ENCODE data around the gene NPBWR2. TPM values are rescaled to one million over a fixed set of nuclear protein-coding genes. Genes with fewer than 3 reads are reported as not detected.
A peak's percentile ranks its signal among the peaks of the same experiment; 100 is the strongest.

NPBWR2 gene
- total RNA-seq, 2 donors from 2014 or later: not detected

DNA sequence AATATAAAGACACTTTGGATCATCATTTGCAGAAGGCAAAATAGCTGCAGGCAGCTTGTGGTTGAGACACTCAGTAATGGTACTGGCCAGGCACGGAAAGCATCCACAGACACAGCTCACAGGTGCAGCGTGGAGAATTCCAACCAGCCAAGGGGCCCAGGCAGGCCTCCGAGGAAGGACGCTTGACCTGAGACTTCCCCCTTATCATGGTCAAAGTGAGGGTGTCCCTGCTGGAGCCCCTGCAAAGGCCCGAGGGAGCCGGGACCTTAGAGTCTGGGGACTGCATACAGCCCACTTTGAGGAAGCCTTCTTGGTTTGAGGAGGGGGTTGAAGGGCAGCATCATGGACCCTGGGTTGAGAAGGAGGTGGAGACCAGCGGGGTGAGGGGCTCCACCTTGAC is 41.8 kb upstream of the NPBWR2 start:
- Mint-ChIP-seq H3K27ac (no peak overlapping the region), H3K27me3 (peaks cover 5% of the 10 kb centered on the region), H3K4me3 (no peak overlapping the region), H3K4me1 (peaks cover 2% of the 10 kb centered on the region), H3K36me3 (ENCODE audit: low read depth) (peaks cover 3% of the 10 kb centered on the region)
- ATAC-seq: no peak
- H3K9me3 ChIP-seq (ENCODE audit: control insufficient read depth, low read length, poor library complexity, severe bottlenecking): peaks cover 3% of the 10 kb centered on the region
- DNase-seq: peak in 1 of 3 donors; percentile 2

GRCh38 chr20:64148581-64148980 is 41.2 kb upstream of the NPBWR2 start:
- peaks cover 2% of the 10 kb centered on the region for H3K4me1 Mint-ChIP-seq
- peaks cover 3% of the 10 kb centered on the region for H3K36me3 Mint-ChIP-seq (ENCODE audit: low read depth)
- peaks cover 3% of the 10 kb centered on the region for H3K9me3 ChIP-seq (ENCODE audit: control insufficient read depth, low read length, poor library complexity, severe bottlenecking)
- H3K4me3 Mint-ChIP-seq: no peak overlapping the region
- peak in 1 of 3 donors; percentile 1 for DNase-seq
- H3K27me3 Mint-ChIP-seq: peaks cover 5% of the 10 kb centered on the region
- no peak for ATAC-seq
- H3K27ac Mint-ChIP-seq: no peak overlapping the region

DNA sequence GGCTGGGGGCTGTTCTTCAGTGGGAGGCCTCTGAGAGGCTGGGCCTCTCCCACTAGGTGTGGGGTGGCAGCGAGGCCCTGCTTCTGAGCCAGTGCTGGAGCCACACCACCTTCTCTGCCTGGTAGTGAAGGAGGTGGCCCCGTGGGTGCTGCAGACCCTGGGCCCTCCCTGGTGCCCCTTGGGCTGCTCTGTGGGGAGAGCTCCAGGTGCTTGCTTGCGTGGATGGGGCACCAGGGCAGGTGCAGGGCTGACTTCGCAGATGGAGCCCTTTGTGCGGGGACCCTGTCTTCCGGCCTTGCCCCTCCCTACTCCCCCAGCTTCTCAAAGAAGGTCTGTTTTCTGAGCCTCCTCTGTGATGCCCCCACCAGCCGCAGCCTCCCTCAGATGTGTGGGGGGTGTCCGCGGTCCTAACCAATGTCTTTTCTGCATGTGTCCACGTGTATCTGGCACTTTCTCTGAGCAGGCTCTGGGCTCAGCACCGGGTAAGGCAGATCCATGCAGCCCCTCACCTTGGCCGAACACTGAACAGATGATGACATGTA is 39.6 kb upstream of the NPBWR2 start:
- DNase-seq (no peak), ATAC-seq (no peak)
- no peak overlapping the region for H3K27ac Mint-ChIP-seq
- peaks cover 7% of the 10 kb centered on the region for H3K27me3 Mint-ChIP-seq
- H3K4me1 Mint-ChIP-seq: peaks cover 5% of the 10 kb centered on the region
- no peak overlapping the region for H3K4me3 Mint-ChIP-seq
- H3K9me3 ChIP-seq (ENCODE audit: control insufficient read depth, low read length, poor library complexity, severe bottlenecking): peaks cover 3% of the 10 kb centered on the region
- H3K36me3 Mint-ChIP-seq (ENCODE audit: low read depth): no peaks in the 10 kb centered on the region

- no peaks in the 10 kb centered on the region for H3K36me3 Mint-ChIP-seq (ENCODE audit: low read depth)
- H3K27me3 Mint-ChIP-seq: peaks cover 8% of the 10 kb centered on the region
- H3K9me3 ChIP-seq (ENCODE audit: control insufficient read depth, low read length, poor library complexity, severe bottlenecking): peaks cover 3% of the 10 kb centered on the region
- H3K27ac Mint-ChIP-seq: no peak overlapping the region
- DNase-seq: peak in 1 of 3 donors; percentile 1
- H3K4me1 Mint-ChIP-seq: peaks cover 5% of the 10 kb centered on the region
- no peak overlapping the region for H3K4me3 Mint-ChIP-seq
- no peak for ATAC-seq
These were observed 39.1 kb upstream of the NPBWR2 start for GRCh38 chr20:64146301-64146935.

- peaks cover 3% of the 10 kb centered on the region for H3K4me1 Mint-ChIP-seq
- no peak overlapping the region for H3K27ac Mint-ChIP-seq
- H3K4me3 Mint-ChIP-seq: no peak overlapping the region
- H3K27me3 Mint-ChIP-seq: peaks cover 13% of the 10 kb centered on the region
- ATAC-seq (no peak), DNase-seq (peak in 1 of 3 donors; percentile 1)
- H3K36me3 Mint-ChIP-seq (ENCODE audit: low read depth): no peaks in the 10 kb centered on the region
- H3K9me3 ChIP-seq (ENCODE audit: control insufficient read depth, low read length, poor library complexity, severe bottlenecking): peaks cover 3% of the 10 kb centered on the region
These were observed 38.3 kb upstream of the NPBWR2 start for GRCh38 chr20:64145458-64146300.

DNA sequence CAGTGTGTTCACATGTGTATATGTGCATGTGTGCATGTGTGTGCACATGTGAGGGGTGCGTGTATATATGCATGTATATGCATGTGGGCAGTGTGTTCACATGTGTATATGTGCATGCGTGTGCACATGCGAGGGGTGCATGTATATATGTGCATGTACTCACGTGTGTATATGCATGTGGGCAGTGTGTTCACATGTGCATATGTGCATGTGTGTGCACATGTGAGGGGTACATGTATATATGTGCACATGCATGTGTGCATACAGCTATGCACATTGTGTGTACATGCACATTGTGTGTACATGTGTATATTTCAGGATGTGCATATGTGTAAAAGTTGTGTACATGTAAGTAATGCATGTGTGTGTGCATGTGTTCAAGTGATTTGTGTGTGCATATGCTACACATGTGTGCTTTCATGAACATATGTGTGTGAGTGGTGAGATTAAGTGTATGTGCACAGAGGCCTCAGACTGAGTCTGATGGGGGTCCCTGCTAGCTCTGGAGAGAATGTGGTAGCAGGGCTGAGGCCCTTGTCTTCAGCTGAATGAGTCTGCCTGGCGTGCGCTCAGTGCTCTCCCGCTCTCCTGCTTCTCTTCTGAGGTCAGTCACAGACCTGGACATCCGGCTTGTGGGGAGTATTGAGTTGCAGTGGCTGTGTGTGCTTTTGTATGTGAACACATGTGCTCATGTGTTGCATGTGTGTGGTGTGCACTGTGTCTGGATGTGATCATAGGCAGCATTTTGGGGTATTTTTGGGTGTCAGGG is 37.0 kb upstream of the NPBWR2 start:
- peaks cover 19% of the 10 kb centered on the region for H3K27me3 Mint-ChIP-seq
- no peak overlapping the region for H3K4me3 Mint-ChIP-seq
- H3K4me1 Mint-ChIP-seq: peaks cover 3% of the 10 kb centered on the region

GRCh38 chr20:64143018-64143801 is 35.8 kb upstream of the NPBWR2 start:
- H3K9me3 ChIP-seq (ENCODE audit: control insufficient read depth, low read length, poor library complexity, severe bottlenecking): peaks cover 3% of the 10 kb centered on the region
- peak in 1 of 3 donors; percentile 3 for DNase-seq
- Mint-ChIP-seq H3K27me3 (peaks cover 19% of the 10 kb centered on the region), H3K27ac (no peak overlapping the region), H3K4me1 (peaks cover 3% of the 10 kb centered on the region), H3K4me3 (no peak overlapping the region), H3K36me3 (ENCODE audit: low read depth) (no peaks in the 10 kb centered on the region)
- no peak for ATAC-seq

More for the DNA sequence above, 37.0 kb upstream of the NPBWR2 start:
- no peak overlapping the region for H3K27ac Mint-ChIP-seq
- peaks cover 3% of the 10 kb centered on the region for H3K9me3 ChIP-seq (ENCODE audit: control insufficient read depth, low read length, poor library complexity, severe bottlenecking)
- no peaks in the 10 kb centered on the region for H3K36me3 Mint-ChIP-seq (ENCODE audit: low read depth)
- ATAC-seq (no peak), DNase-seq (no peak)

DNA sequence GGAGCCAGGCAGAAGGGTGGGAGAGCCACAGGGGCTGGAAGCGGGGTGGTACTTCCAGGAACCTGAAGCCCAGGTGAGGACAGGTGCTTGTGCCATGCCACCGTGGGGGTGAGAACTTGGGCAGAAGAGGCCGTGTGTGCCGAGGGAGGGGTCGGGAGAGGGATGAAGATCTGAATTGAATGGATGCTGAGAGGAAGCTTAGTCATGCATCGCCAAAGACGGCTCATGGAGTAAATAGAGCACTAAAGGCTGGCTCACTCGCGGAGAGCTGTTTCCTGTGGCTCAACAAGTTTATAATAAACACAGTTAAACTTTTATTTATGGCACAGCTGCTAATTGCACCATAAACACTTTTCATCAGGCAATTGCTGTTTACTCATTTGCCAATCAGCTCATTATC is 35.2 kb upstream of the NPBWR2 start:
- peak in 1 of 3 donors; percentile 1 for DNase-seq
- Mint-ChIP-seq H3K4me1 (peaks cover 3% of the 10 kb centered on the region), H3K27ac (no peak overlapping the region), H3K36me3 (ENCODE audit: low read depth) (no peaks in the 10 kb centered on the region), H3K27me3 (peaks cover 19% of the 10 kb centered on the region), H3K4me3 (no peak overlapping the region)
- peaks cover 3% of the 10 kb centered on the region for H3K9me3 ChIP-seq (ENCODE audit: control insufficient read depth, low read length, poor library complexity, severe bottlenecking)
- no peak for ATAC-seq

GRCh38 chr20:64140956-64141355 is 33.6 kb upstream of the NPBWR2 start:
- Mint-ChIP-seq H3K36me3 (ENCODE audit: low read depth) (no peaks in the 10 kb centered on the region), H3K4me3 (no peak overlapping the region)
- ATAC-seq: no peak

DNA sequence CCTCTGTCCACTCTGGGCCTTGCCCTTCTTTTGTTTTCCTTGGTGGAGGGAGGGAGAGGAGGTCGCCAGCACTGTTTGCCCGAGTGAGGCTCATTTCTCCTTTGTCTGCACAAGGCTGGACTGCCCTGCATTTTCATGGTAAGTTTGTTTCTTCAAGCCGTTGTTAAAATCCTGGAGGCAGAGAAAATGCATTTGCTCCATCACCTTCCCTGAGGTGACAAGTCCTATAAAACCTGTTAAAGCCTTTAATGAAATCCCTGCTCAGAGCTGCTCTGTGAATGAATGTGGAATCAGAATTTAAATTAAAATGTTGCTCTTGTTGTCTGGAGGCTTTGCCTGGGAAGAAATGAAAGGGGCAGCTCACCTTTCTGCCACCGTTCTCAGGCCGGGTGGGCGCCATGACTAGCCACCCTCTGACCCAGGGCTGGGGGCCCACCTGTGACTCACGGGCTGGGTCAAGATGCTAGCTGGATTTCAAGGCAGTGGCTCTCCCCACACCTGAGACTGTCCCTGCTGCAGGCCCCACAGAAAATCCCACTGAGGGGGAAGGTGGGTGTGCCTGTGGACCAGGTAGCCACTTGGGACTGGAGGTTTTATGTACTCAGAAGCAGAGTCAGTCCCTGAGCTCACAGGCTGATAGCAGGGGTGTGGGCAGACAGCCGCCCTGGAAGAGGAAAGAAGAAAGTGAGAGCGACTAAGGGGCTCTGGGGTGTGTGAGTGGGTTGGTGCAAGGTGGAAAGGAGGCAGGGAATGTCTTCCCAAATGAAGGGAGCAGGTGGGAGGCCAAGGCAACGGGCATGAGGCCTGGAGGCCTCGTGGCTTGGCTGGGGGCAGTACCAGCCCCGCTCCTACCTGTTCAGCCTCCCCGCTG is 32.9 kb upstream of the NPBWR2 start:
- Mint-ChIP-seq H3K27me3 (peaks cover 19% of the 10 kb centered on the region), H3K36me3 (ENCODE audit: low read depth) (no peaks in the 10 kb centered on the region), H3K4me3 (no peak overlapping the region), H3K4me1 (peaks cover 6% of the 10 kb centered on the region), H3K27ac (peak overlapping the region; percentile 65)
- no peak for DNase-seq
- peaks cover 3% of the 10 kb centered on the region for H3K9me3 ChIP-seq (ENCODE audit: control insufficient read depth, low read length, poor library complexity, severe bottlenecking)
- no peak for ATAC-seq

More at GRCh38 chr20:64140956-64141355, 33.6 kb upstream of the NPBWR2 start:
- Mint-ChIP-seq H3K4me1 (peaks cover 5% of the 10 kb centered on the region), H3K27me3 (peaks cover 19% of the 10 kb centered on the region), H3K27ac (no peak overlapping the region)
- no peak for DNase-seq
- H3K9me3 ChIP-seq (ENCODE audit: control insufficient read depth, low read length, poor library complexity, severe bottlenecking): peaks cover 3% of the 10 kb centered on the region

DNA sequence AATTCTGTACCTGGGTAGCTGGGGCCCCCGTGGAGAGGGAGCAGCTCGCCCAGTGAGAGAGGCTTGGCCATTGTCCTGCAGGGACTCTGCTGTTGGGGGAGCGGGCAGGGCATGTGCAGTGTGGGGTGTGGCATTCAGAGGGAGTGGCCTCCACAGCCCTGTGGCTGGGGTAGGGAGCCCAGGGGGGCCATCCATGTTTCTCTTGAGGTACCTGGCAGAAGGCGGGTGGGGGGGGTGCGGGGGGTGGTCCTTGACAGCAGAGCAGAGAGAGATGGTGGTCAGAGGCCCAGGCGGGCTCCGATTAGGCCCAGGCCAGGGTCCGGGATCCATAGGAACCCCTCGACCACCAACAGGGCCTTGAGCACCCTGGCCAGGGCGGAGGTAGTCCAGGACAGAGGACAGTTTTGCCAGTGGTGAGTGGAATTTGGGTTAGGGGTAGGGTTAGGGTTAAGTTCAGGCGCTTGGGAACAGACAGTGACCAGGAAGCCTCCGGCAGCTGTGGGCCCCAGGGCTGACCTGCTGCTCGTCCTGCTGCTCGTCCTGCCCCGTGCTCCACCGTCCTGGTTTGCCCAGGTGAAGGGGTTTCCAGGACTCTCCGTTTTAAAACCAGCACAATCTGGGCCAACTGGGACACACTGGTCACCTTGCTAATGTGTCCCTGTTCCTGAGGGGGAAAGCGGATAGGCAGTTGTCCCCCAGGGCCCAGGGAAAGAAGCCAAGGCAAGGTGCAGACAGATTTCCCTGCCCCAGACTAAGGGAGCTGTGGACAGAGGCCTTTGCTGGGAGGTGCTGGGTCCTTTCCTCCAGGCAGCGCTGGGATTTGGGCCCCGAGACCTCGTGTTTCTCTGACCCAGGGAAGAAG is 32.1 kb upstream of the NPBWR2 start:
- H3K4me1 Mint-ChIP-seq: peaks cover 6% of the 10 kb centered on the region
- no peaks in the 10 kb centered on the region for H3K9me3 ChIP-seq (ENCODE audit: control insufficient read depth, low read length, poor library complexity, severe bottlenecking)
- ATAC-seq (no peak), DNase-seq (no peak)
- H3K27ac Mint-ChIP-seq: no peak overlapping the region
- H3K4me3 Mint-ChIP-seq: no peak overlapping the region
- H3K36me3 Mint-ChIP-seq (ENCODE audit: low read depth): no peaks in the 10 kb centered on the region
- H3K27me3 Mint-ChIP-seq: peaks cover 19% of the 10 kb centered on the region

Measured in T-helper 17 cell (primary cell).